GM19468 (cell line): ENCODE data around the gene CNTNAP1.
"Not testable (repeated sequence)": the region's sequence is repeated elsewhere in the genome, so short reads cannot be mapped to it uniquely, and the experiment has no call there.

Source experiments
- ATAC-seq: cut with Tn5 transposase; IDR thresholded peaks from one replicate; pipeline ENCODE4 v1.9.1; 2021; ENCODE audit warnings: mild to moderate bottlenecking, moderate library complexity, moderate number of reproducible peaks; ENCODE audit not compliant: unreplicated experiment; ENCODE audit errors: extremely low read depth

Gene CNTNAP1

DNA sequence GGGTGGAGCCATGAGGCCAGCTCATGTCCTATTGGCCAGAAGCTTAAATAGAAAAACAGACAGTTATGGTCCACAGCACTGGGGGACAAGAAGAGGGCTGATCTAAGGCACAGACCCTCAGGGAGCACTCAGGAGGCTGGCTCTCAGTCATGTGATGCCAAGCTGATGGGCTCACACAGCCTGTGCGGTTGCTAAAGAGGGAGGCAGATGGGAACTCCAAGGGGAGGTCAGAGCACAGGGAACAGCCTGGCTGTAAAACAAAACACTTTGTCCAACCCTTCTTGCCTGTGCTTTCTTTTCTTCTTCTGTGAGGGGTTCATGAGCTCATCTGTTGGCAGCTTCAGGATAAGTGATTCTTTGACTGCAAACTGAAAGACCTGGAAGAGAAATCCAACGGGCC lies 27.2 kb downstream of the CNTNAP1 start:
- no peak for ATAC-seq

DNA sequence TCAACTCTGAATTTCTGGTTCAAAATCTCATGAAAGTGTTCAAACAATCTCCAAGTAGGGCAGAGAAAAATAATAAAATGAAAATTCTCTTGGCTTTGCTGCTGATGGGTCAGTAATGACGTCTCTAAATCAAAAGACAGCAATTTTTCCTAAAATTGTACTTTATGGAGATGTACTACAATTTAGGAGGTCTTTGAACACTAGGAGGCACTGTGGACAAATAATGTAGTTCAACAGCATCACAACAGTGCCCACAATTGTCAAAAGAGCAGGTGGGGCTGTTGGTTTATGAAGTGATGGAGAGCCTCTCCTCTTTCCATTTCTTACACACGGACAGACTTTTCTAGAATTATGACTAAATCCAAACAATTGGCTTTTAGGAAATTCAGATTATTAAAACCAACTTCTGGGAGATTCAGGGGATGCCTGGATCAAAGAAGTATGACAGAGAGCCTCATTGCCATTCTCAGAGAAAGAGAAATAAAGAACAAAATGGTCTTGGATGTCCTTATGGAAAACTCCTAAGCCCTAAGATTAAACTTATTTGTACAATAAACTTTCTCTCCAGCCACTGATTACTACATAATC lies 38.8 kb downstream of the CNTNAP1 start:
- no peak for ATAC-seq

DNA sequence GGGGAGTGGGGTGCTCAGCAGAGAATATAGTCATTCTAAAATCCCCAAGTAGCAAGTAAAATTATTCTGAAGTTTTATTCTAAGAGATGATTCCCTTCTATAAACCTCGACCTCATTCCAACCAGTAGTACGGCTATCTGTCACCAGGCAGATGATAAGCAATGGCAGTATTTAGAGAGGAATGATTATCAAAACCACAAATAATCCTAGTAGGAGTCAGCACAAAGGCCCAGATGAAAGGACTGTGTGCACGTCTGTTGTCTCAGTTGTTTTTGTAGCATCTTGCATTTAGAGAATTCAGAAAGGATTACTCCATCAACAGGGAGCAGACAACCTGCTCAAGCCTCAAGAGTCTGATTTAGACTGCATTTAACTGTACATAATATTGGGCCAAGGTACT lies 41.3 kb downstream of the CNTNAP1 start:
- ATAC-seq = no peak

DNA sequence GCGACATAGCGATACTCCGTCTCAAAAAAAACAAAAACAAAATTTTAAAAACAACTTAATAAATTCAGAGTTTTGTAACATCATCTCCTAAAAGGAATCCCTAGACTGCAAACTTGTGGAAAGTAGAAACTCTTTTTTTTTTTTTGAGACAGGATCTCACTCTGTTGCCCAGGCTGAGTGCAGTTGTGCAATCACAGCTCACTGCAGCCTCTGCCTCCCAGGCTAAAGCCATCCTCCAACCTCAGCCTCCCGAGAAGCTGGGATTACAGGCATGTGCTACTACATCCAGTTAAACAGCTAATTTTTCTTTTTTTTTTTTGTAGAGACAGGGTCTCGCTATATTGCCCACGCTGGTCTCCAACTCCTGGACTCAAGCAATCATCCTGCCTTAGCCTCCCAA lies 42.8 kb downstream of the CNTNAP1 start:
- no peak for ATAC-seq

DNA sequence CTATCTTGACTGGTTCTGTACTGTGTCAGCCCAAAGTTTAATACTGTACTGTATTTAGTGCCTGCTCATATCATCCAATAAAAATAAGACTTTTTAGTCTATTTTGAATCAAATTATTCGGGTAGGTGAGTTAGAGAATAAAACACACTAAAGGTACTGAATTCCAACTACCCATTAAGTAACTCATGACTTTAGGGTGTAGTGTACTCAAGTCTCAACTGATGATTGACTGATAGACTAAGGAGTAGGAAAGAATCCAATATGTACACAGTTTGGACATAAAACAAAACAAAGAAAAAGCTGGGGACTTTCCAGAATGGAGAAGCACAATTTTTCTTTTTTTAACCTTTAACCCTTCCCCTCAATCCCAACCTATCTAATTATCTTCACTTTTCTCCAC lies 58.4 kb downstream of the CNTNAP1 start:
- no peak for ATAC-seq

DNA sequence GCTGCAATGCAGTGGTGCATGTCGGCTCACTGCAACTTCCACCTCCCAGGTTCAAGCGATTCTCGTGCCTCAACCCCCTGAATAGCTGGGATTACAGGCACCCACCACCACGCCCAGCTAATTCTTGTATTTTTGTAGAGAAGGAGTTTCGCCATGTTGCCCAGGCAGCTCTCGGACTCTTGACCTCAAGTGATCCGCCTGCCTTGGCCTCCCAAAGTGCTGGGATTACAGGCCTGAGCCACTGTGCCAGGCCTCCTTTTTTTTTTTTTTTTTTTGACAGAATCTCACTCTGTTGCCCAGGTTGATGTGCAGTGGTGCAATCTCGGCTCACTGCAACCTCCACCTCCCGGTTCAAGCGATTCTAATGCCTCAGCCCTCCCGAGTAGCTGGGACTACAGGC lies 60.6 kb downstream of the CNTNAP1 start:
- ATAC-seq = not testable (repeated sequence)

DNA sequence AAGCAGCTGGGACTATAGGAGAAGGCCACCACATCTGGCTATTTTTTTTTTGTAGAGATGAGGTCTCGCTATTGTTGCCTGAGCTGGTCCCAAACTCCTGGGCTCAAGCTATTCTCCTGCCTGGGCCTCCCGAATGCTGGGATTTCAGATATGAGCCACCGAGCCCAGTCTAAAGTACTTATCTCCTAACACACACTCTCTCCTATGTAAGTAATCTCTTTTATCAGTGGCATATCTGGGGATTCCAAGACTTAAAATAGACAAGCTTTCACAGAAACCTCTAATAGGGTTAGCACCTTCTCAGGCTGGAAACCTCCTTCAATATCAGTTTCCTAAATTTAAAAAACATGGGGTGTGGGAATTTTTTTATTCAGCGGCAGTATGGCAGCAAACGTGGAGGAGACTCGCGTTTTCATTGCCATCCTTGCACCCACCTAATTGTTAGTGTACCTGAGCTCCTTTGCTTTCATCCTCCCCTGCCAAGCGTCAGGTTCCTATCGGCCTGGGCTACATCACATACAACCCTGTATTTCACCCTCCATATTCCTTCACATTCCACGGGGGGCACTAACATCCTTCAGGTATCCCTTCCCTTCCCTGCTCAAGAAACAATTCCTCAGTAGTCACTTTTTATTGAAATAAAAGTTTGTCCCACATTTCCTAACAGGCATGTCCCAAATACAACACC lies 61.4 kb downstream of the CNTNAP1 start:
- no peak for ATAC-seq

DNA sequence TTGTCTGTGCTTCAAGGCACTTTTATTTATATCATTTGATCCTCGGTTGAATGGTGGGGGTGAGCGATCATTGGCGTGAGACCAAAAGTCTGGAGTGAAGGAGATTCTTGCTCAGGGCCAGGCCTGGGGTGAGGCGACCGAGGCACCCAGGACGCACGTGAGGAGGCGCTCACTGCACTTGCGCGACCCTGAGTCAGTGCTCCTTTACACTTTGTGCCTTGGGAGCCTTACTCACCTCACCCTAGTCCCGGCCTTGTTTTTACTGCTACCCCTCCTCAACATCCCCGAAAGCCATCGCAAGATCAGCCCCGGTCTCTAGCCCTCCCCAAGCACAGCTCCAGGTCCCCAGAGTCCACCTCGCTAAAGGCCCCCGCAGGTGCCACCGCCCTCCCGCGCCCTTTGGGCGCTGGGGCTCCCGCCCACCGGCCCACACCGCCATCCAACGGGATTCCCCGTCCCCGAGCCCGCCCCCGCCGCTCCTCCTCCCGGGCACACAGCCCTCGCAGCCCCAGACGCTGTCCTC lies 62.0 kb downstream of the CNTNAP1 start:
- ATAC-seq = no peak

DNA sequence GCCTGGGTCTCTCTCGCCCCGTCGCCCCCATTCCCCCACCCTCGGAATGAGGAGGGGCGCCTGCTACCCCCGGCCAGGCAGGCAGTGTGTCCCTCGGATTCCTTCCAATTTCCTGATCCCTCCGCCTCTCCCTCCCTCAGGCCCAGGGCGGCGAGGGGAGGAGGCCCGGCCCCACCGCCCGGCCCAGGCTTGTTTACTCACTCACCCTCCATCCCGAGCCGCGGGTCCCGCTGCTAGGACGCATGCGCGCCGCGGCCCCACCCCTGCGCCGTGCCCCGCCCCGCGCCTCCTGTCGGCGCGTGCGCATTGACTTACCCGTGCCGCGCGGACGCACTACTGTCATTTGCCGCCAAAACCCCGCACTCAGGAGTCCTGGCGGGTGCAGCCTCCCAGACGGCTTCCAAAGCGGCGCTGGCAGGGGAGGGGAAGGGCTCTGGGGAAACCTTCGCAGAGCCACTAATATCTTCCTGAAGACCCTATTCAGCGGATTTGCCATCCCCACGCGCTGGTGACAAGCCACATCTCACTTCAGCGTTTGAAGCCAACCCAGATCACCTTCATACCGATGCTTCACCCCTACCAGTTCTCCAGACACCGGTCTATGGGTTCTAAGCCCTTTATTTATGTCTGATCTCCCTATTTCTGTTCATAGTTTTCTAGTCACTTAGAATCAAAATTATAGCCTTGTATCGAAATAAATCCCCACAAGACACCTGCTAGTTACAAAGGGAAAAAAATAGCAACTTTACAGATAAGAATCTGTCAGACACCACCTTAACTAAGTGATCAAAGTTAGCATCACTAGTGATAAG lies 62.7 kb downstream of the CNTNAP1 start, which contains the start of gene EZH1:
TSS of gene EZH1 (minus strand) at position 235 of the 812 bp plus-strand sequence. CDS start 16,099 bp downstream, outside the sequence.
- peak; percentile 32 for ATAC-seq

DNA sequence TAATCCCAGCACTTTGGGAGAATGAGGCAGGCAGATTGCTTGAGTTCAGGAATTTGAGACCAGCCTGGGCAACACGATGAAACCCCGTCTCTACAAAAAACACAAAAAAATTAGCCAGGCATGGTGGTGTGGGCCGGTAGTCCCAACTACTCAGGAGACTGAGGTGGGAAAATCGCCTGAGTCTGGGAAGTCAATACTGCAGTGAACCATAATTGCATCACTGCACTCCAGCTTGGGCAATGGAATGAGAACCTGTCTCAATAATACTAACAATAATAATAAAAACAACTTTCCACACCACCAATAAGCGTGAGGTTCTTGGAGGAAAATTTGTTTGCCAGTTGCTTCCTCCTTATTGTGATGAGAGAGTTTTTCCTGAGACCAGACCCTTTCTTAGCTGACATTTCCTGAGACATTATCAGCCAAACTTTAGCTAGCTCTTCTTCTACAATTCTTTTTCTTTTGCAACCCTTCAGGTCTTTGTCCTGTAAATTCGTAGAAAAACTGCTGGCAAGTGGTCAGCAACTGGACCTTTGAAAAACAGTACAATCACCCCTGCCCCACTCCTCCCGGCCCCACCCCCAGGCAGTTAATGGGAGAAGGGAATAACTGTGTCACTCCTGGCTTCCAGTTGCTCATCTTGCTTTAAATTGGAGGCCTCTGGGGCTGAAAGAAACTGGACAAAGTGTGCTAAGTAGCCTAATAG lies 66.0 kb downstream of the CNTNAP1 start:
- ATAC-seq = no peak

DNA sequence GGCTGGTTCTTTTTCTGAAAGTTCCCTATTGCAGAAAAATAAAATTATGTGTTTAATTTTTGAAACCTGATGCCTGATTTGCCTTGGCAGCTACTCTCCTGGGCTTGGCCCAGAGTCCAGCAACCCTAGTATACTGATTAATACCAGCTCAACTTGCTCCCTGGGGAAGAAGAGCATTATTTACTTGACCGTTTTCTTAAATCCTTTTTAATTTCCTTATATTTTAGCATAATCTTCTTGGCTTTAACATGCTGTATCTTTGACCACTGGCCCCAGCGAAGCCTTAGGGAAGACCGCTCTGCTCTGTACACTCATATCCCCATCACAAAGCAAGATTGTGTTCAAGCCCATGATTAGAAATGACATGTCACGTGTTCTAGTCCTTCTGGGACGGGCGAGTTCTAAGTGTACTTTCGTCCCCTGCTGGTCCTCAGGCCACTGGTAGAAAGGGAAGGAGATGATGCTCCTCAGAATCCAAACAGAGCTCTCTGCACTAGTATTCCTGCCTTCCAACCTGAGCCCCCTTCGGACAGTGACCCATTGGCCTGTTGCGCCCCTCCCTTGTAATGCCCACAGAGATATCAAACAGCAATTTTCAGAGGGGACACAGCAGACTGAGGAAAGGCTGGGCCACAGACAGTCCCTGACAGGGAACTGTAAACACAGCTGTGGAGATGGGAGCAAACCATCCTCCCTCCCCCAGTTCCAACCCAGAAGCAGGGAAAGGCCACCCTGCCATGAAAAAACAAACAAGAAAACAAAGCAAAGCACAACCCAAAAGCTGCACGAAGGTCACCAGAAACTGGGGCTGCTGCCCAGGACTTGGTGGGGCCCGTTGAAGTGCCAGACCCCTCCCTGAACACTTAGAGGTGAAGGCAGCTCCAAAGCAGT lies 66.8 kb downstream of the CNTNAP1 start:
- no peak for ATAC-seq
